HepG2 (cell line): ENCODE results near the gene C11orf42. TPM values are rescaled to one million over a fixed set of nuclear protein-coding genes. Genes with fewer than 3 reads are reported as not detected.

Source experiments
- CC2D1A ChIP-seq: sonication (generic); formaldehyde crosslinking; IDR thresholded peaks from 2 replicates; pipeline ENCODE4 v1.8.1; 2023; ENCODE audit warnings: mild to moderate bottlenecking, missing genetic modification reagents
- CENPX ChIP-seq: sonication (generic); formaldehyde crosslinking; IDR thresholded peaks from 2 replicates; pipeline ENCODE4 v1.9.0; 2021; ENCODE audit warnings: mild to moderate bottlenecking, missing genetic modification reagents, moderate library complexity
- CREB1 ChIP-seq, 2 experiments: fragments of 450-650 bp in 1 of 2; IDR thresholded peaks; 2 replicates each; pipeline ENCODE4 v1.6.1; 2016 to 2017; ENCODE audit warnings: control low read depth in 1 of 2, mild to moderate bottlenecking in 1 of 2, missing compliant biosample characterization in 1 of 2, missing genetic modification characterization in 1 of 2
- GATA4 ChIP-seq: sonication (generic); IDR thresholded peaks from 2 replicates; pipeline ENCODE4 v1.6.1; 2016; ENCODE audit warnings: antibody characterized with exemption, low read depth, borderline replicate concordance
- HNRNPH1 ChIP-seq: fragments of 200-400 bp; formaldehyde crosslinking; optimal IDR thresholded peaks from 2 replicates; pipeline ENCODE3; 2017; ENCODE audit warnings: mild to moderate bottlenecking, low read depth, low read length
- KMT2A ChIP-seq: sonication (generic); formaldehyde crosslinking; IDR thresholded peaks from 2 replicates; pipeline ENCODE4 v1.4.0; 2020; ENCODE audit warnings: missing genetic modification reagents
- MXI1 ChIP-seq: IDR thresholded peaks from 3 replicates; pipeline ENCODE4 v1.6.1; 2012; ENCODE audit warnings: low read depth, low read length, inconsistent platforms, borderline replicate concordance
- NFATC3 ChIP-seq: sonication (generic); formaldehyde crosslinking; IDR thresholded peaks from 2 replicates; pipeline ENCODE4 v1.5.1; 2020; ENCODE audit warnings: mild to moderate bottlenecking, missing genetic modification reagents
- SALL2 ChIP-seq: sonication (generic); formaldehyde crosslinking; IDR thresholded peaks from 2 replicates; pipeline ENCODE4 v1.8.1; 2023; ENCODE audit warnings: mild to moderate bottlenecking, missing genetic modification reagents, inconsistent platforms
- STAT5B ChIP-seq: sonication (generic); formaldehyde crosslinking; IDR thresholded peaks from 2 replicates; pipeline ENCODE4 v1.4.0; 2020; ENCODE audit warnings: missing genetic modification reagents
- TARDBP ChIP-seq: sonication (generic); formaldehyde crosslinking; IDR thresholded peaks from 2 replicates; pipeline ENCODE4 v1.8.0; 2022; ENCODE audit warnings: mild to moderate bottlenecking, missing genetic modification reagents
- ZBTB1 ChIP-seq: sonication (generic); formaldehyde crosslinking; IDR thresholded peaks from 2 replicates; pipeline ENCODE4 v1.4.0; 2020; ENCODE audit warnings: missing genetic modification reagents, borderline replicate concordance
- ZBTB3 ChIP-seq: sonication (generic); formaldehyde crosslinking; IDR thresholded peaks from 2 replicates; pipeline ENCODE4 v1.4.0; 2020; ENCODE audit warnings: low read depth, mild to moderate bottlenecking, moderate library complexity, missing genetic modification reagents, borderline replicate concordance
- ZFAT ChIP-seq: sonication (generic); formaldehyde crosslinking; conservative IDR thresholded peaks from 2 replicates; pipeline ENCODE4 v1.8.1; 2023; ENCODE audit warnings: missing genetic modification reagents, inconsistent platforms
- ZFP41 ChIP-seq: sonication (generic); formaldehyde crosslinking; IDR thresholded peaks from 2 replicates; pipeline ENCODE4 v1.4.0; 2020; ENCODE audit warnings: mild to moderate bottlenecking, missing genetic modification reagents, borderline replicate concordance
- ZFP82 ChIP-seq: sonication (generic); formaldehyde crosslinking; IDR thresholded peaks from 2 replicates; pipeline ENCODE4 v1.5.1; 2020; ENCODE audit warnings: mild to moderate bottlenecking, missing genetic modification reagents, borderline replicate concordance
- ZMYM4 ChIP-seq: sonication (generic); formaldehyde crosslinking; IDR thresholded peaks from 2 replicates; pipeline ENCODE4 v1.8.1; 2023; ENCODE audit warnings: mild to moderate bottlenecking, missing genetic modification reagents
- ZNF180 ChIP-seq: sonication (generic); formaldehyde crosslinking; IDR thresholded peaks from 2 replicates; pipeline ENCODE4 v1.4.0; 2020; ENCODE audit warnings: low read depth, missing genetic modification reagents, borderline replicate concordance
- ZNF20 ChIP-seq: sonication (generic); formaldehyde crosslinking; IDR thresholded peaks from 2 replicates; pipeline ENCODE4 v1.4.0; 2020; ENCODE audit warnings: mild to moderate bottlenecking, moderate library complexity, missing genetic modification reagents
- ZNF205 ChIP-seq: IDR thresholded peaks from 2 replicates; pipeline ENCODE4 v1.6.1; 2018; ENCODE audit warnings: missing biosample characterization, missing genetic modification reagents
- ZNF235 ChIP-seq: sonication (generic); formaldehyde crosslinking; IDR thresholded peaks from 2 replicates; pipeline ENCODE4 v1.8.1; 2023; ENCODE audit warnings: mild to moderate bottlenecking, missing genetic modification reagents, borderline replicate concordance
- ZNF263 ChIP-seq: sonication (generic); formaldehyde crosslinking; IDR thresholded peaks from 2 replicates; pipeline ENCODE4 v1.4.0; 2020; ENCODE audit warnings: missing genetic modification reagents
- ZNF335 ChIP-seq: sonication (generic); formaldehyde crosslinking; IDR thresholded peaks from 2 replicates; pipeline ENCODE4 v1.4.0; 2020; ENCODE audit warnings: missing genetic modification reagents
- ZNF556 ChIP-seq: sonication (generic); formaldehyde crosslinking; IDR thresholded peaks from 2 replicates; pipeline ENCODE4 v1.4.0; 2020; ENCODE audit warnings: mild to moderate bottlenecking, missing genetic modification reagents, borderline replicate concordance
- ZNF772 ChIP-seq: sonication (generic); formaldehyde crosslinking; IDR thresholded peaks from 2 replicates; pipeline ENCODE4 v1.5.0; 2020; ENCODE audit warnings: mild to moderate bottlenecking, missing genetic modification reagents
- ZNF879 ChIP-seq: sonication (generic); formaldehyde crosslinking; IDR thresholded peaks from 2 replicates; pipeline ENCODE4 v1.8.1; 2023; ENCODE audit warnings: missing genetic modification reagents
- polyA plus RNA-seq, 8 experiments: library from polyadenylated mRNA; depleted of rRNA in 3 of 8; stranded (reverse) in 7 of 8; unstranded in 1 of 8; fragments of >200 nt; fragmentation: Illumina TruSeq in 4 of 8; extraction: Trizol in 4 of 8; gene quantifications; 2 replicates each; pipeline versions ENCODE4 v1.2.1 to v1.2.3, GENCODE V29; 2011 to 2016; ENCODE audit warnings: low read depth in 4 of 8, missing spikeins in 1 of 8, mixed read lengths in 1 of 8; ENCODE audit not compliant: insufficient read depth in 1 of 8
- total RNA-seq, 5 experiments: library from RNA; depleted of rRNA; stranded (reverse); fragments of >200 nt; fragmentation: Illumina TruSeq; extraction: Trizol; gene quantifications; 2 replicates each; pipeline ENCODE4 v1.2.3, GENCODE V29; 2016; ENCODE audit warnings: low read depth in 1 of 5
- TF ChIP-seq, protein P1 (sequence below): sonication (generic); formaldehyde crosslinking; IDR thresholded peaks from 2 replicates; pipeline ENCODE4 v1.8.0; 2022; ENCODE audit warnings: mild to moderate bottlenecking, missing genetic modification reagents; ENCODE audit not compliant: insufficient replicate concordance
- TF ChIP-seq, protein P2 (sequence below): sonication (generic); formaldehyde crosslinking; IDR thresholded peaks from 2 replicates; pipeline ENCODE4 v1.4.0; 2020; ENCODE audit warnings: missing genetic modification reagents, borderline replicate concordance

The C11orf42 gene
- total and polyA plus RNA-seq, 2 of the 13 experiments (the other 11 are each of a cell fraction or from before 2014, with no cell fraction given): not detected

DNA sequence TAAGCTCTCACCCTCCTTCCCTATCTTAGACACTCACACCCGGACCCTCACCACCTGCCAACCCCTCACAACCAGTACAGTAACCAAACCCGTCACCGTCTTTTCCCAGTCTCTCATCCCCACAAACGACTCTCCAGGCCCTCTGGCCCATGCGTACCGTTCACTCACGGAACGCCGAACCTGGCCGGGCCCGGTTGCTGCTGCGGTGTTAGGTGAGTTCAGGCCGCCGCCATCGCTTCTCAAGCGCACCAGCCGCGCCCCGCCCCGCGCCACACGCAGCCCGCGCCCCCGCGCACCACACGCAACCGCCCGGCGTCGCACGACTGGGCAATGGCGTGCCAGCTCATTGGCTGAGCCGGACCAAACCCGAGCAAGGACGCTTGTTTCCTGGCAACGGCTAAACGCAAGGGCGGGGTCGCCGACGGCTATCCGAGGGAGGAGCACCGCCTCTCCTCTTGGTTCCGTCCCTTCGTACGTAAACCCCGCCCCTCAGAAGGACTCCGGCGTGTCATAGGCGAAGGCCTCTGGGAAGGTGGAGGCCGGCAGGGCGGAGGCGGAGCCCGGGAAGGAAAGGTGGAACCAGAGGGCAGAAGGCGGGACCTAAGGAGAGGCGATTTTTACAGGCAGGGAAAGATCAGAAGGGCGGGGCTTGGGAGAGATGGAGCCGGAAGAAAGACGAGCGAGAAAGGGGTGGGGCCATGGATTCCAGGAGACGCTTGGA lies 29.2 kb downstream of the C11orf42 start, which contains the start of gene FHIP1B (continued):
- TF ChIP-seq GATA4 (no peak), ZNF205 (CRISPR knock-in tag) (no peak), CENPX (CRISPR knock-in tag) (no peak), ZMYM4 (peak; percentile 85), HNRNPH1 (no peak), CREB1 (IDR thresholded peaks at IDR 0.05) (peak; percentile 86), CREB1 (CRISPR knock-in tag; IDR thresholded peaks at IDR 0.05) (peak; percentile 69; the same call in 1 of the 2 replicates), TARDBP (CRISPR knock-in tag) (no peak), KMT2A (CRISPR knock-in tag) (peak; percentile 68; the same call in 1 of the 2 replicates), ZNF879 (CRISPR knock-in tag) (no peak), ZNF556 (CRISPR knock-in tag) (peak; percentile 75; the same call in 1 of the 2 replicates), SALL2 (CRISPR knock-in tag) (no peak), ZNF335 (no peak), ZFP41 (CRISPR knock-in tag) (no peak), NFATC3 (no peak), ZBTB3 (CRISPR knock-in tag) (no peak), CC2D1A (CRISPR knock-in tag) (0 out of 2 replicates have a peak, but pooled peaks have one; percentile 30), ZNF263 (CRISPR knock-in tag) (peak; percentile 47; the same call in 1 of the 2 replicates), STAT5B (no peak), ZNF20 (CRISPR knock-in tag) (no peak), ZNF235 (CRISPR knock-in tag) (no peak), ZNF772 (CRISPR knock-in tag) (no peak), ZNF180 (no peak), ZFAT (CRISPR knock-in tag) (no peak), MXI1 (peak; percentile 93; the same call in 1 of the 3 replicates), ZFP82 (CRISPR knock-in tag) (no peak), ZBTB1 (CRISPR knock-in tag) (no peak)
- TF ChIP-seq, protein P1, sequence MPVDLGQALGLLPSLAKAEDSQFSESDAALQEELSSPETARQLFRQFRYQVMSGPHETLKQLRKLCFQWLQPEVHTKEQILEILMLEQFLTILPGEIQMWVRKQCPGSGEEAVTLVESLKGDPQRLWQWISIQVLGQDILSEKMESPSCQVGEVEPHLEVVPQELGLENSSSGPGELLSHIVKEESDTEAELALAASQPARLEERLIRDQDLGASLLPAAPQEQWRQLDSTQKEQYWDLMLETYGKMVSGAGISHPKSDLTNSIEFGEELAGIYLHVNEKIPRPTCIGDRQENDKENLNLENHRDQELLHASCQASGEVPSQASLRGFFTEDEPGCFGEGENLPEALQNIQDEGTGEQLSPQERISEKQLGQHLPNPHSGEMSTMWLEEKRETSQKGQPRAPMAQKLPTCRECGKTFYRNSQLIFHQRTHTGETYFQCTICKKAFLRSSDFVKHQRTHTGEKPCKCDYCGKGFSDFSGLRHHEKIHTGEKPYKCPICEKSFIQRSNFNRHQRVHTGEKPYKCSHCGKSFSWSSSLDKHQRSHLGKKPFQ (CRISPR knock-in tag): no peak
- TF ChIP-seq, protein P2, sequence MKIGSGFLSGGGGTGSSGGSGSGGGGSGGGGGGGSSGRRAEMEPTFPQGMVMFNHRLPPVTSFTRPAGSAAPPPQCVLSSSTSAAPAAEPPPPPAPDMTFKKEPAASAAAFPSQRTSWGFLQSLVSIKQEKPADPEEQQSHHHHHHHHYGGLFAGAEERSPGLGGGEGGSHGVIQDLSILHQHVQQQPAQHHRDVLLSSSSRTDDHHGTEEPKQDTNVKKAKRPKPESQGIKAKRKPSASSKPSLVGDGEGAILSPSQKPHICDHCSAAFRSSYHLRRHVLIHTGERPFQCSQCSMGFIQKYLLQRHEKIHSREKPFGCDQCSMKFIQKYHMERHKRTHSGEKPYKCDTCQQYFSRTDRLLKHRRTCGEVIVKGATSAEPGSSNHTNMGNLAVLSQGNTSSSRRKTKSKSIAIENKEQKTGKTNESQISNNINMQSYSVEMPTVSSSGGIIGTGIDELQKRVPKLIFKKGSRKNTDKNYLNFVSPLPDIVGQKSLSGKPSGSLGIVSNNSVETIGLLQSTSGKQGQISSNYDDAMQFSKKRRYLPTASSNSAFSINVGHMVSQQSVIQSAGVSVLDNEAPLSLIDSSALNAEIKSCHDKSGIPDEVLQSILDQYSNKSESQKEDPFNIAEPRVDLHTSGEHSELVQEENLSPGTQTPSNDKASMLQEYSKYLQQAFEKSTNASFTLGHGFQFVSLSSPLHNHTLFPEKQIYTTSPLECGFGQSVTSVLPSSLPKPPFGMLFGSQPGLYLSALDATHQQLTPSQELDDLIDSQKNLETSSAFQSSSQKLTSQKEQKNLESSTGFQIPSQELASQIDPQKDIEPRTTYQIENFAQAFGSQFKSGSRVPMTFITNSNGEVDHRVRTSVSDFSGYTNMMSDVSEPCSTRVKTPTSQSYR (CRISPR knock-in tag): no peak
